ENCODE measurements around the gene TMEM145.

TMEM145 gene

DNA sequence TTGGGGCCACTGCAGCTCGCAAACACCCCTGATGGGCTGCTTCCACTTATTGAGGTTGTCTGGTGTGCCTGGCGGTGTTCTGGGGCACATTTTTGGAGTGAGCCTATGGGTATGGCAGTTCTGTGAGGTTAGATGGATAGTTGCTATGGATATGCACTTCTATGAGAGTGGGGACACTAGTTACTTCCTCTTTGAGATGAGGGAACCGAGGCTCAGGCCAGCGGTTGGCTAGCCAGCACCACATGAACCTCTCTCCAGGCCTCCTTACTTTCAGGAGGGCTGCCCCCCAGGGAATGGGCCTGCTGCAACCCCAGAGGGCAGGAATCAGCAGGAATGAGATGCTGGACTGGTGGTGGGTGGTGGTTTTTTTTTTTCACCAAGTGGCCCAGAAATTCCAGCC, 24.7 kb upstream of the TMEM145 start:
- no peak for DNase-seq (ENCODE audit: extremely low read depth, low read depth)
- TF ChIP-seq, protein P1, sequence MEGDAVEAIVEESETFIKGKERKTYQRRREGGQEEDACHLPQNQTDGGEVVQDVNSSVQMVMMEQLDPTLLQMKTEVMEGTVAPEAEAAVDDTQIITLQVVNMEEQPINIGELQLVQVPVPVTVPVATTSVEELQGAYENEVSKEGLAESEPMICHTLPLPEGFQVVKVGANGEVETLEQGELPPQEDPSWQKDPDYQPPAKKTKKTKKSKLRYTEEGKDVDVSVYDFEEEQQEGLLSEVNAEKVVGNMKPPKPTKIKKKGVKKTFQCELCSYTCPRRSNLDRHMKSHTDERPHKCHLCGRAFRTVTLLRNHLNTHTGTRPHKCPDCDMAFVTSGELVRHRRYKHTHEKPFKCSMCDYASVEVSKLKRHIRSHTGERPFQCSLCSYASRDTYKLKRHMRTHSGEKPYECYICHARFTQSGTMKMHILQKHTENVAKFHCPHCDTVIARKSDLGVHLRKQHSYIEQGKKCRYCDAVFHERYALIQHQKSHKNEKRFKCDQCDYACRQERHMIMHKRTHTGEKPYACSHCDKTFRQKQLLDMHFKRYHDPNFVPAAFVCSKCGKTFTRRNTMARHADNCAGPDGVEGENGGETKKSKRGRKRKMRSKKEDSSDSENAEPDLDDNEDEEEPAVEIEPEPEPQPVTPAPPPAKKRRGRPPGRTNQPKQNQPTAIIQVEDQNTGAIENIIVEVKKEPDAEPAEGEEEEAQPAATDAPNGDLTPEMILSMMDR (IDR thresholded peaks at IDR 0.05; ENCODE audit: low read depth, low read length): no peak

DNA sequence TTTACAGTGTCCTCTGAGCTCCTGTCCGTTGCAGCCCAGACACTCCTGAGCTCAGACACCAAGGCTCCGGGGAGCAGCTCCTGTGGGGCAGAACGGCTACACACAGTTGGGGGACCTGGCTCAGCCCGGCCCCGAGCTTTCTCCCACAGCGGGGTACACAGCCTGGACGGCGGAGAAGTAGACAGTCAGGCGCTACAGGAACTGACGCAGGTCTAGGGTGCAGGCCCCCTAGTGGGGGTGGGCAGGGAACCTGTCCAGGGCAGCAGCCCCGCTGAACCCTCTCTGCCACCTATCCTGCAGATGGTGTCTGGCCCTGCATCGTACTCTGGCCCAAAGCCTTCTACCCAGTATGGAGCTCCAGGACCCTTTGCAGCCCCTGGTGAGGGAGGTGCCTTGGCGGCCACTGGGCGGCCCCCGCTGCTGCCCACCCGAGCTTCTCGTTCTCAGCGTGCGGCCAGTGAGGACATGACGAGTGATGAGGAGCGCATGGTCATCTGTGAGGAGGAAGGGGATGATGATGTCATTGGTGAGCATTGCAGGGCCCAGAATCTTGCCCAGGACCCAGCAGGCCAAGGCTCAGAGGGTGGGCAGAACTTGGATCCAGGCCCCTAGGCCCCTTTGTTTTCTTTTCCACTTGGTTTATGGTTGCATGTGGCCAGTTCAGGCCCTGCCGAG, 24.1 kb upstream of the TMEM145 start:
- TF ChIP-seq, protein P1 (IDR thresholded peaks at IDR 0.05; ENCODE audit: low read depth, low read length): no peak; the same call in 1 of the 2 replicates
- DNase-seq (ENCODE audit: extremely low read depth, low read depth): no peak

DNA sequence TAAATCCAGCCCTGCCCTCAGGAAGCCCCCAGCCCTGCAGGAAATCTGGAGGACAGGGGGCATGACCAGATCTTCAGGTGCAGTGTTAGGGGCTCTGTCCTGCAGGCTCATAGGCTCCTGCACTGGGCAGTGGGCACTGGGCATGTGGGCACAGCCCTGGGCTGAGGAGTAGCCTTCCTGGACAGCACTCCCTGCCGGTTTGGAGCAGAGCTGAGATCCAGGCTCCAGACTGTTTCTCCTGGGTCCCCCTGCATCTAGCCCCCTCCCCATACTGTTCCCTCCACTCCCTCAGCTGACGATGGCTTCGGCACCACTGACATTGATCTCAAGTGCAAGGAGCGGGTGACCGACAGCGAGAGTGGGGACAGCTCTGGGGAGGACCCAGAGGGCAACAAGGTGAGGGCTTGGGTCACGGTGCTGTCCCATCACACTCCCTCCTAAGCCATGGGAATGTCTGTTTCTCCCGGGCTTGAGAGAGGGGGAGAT, 23.5 kb upstream of the TMEM145 start:
- DNase-seq (ENCODE audit: extremely low read depth, low read depth): no peak
- TF ChIP-seq, protein P1 (IDR thresholded peaks at IDR 0.05; ENCODE audit: low read depth, low read length): no peak

DNA sequence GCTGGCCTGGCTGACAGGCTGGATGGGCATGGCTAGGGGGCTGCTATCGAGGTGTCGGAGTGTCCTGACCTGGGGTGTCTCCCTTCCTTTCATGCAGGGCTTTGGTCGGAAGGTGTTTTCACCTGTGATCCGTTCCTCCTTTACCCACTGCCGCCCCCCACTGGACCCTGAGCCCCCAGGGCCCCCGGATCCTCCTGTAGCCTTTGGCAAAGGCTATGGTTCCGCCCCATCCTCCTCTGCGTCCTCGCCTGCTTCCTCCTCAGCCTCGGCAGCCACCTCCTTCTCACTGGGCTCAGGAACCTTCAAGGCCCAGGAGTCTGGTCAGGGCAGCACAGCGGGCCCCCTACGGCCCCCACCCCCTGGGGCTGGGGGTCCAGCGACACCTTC, 23.0 kb upstream of the TMEM145 start:
- DNase-seq (ENCODE audit: extremely low read depth, low read depth): no peak
- TF ChIP-seq, protein P1 (IDR thresholded peaks at IDR 0.05; ENCODE audit: low read depth, low read length): no peak

DNA sequence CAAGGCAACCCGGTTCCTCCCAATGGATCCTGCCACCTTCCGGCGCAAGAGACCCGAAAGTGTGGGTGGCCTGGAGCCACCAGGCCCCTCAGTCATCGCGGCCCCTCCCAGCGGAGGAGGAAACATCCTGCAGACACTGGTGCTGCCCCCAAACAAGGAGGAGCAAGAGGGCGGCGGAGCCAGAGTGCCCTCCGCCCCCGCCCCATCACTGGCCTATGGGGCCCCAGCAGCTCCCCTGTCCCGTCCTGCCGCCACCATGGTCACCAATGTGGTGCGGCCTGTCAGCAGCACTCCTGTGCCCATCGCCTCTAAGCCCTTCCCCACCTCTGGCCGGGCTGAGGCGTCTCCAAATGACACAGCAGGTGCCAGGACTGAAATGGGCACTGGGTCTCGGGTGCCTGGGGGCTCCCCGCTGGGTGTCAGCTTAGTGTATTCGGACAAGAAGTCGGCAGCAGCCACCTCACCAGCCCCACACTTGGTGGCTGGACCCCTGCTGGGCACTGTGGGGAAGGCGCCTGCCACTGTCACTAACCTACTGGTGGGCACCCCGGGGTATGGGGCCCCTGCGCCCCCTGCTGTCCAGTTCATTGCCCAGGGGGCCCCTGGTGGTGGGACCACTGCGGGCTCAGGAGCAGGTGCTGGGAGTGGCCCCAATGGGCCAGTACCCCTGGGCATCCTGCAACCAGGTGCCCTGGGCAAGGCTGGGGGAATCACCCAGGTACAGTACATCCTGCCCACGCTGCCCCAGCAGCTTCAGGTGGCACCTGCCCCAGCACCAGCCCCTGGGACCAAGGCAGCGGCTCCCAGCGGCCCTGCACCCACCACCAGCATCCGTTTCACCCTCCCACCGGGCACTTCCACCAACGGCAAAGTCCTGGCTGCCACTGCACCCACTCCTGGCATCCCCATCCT, 22.3 kb upstream of the TMEM145 start:
- no peak for DNase-seq (ENCODE audit: extremely low read depth, low read depth)
- TF ChIP-seq, protein P1 (IDR thresholded peaks at IDR 0.05; ENCODE audit: low read depth, low read length): peak; percentile 39

DNA sequence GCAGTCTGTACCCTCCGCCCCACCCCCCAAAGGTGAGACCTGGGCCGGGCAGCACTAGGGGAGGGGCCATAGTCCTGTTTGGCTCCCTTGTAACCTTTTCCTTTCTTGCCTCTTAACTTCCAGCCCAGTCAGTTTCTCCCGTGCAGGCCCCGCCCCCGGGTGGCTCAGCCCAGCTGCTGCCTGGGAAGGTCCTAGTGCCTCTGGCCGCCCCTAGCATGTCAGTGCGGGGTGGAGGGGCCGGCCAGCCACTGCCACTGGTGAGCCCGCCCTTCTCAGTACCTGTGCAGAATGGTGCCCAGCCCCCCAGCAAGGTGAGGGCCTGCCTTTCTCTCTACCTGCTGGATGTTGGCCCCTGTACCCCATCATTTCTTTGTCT, 21.7 kb upstream of the TMEM145 start:
- DNase-seq (ENCODE audit: extremely low read depth, low read depth): no peak
- TF ChIP-seq, protein P1 (IDR thresholded peaks at IDR 0.05; ENCODE audit: low read depth, low read length): no peak

Data from AG09319 (cell line).